Hepatocyte (in vitro differentiated cells): ENCODE data around the gene CDH22.

Experiments used
- CTCF ChIP-seq: fragments of 200-600 bp; sonication (generic); IDR thresholded peaks from 2 replicates; pipeline ENCODE4 v1.5.1; 2016; ENCODE audit warnings: antibody characterized with exemption, mild to moderate bottlenecking; ENCODE audit not compliant: poor library complexity
- EZH2 ChIP-seq: fragments of 200-600 bp; sonication (generic); IDR thresholded peaks from 2 replicates; pipeline ENCODE4 v1.6.1; 2016; ENCODE audit warnings: antibody characterized with exemption, mild to moderate bottlenecking, borderline replicate concordance
- EZH2phosphoT487 ChIP-seq: fragments of 200-600 bp; sonication (generic); IDR thresholded peaks from one replicate; pipeline ENCODE4 v1.6.1; 2018; ENCODE audit warnings: antibody characterized with exemption, mild to moderate bottlenecking, low read depth, moderate library complexity; ENCODE audit not compliant: unreplicated experiment, severe bottlenecking

- no peak for TF ChIP-seq CTCF
- TF ChIP-seq EZH2: no peak
- no peak for TF ChIP-seq EZH2phosphoT487
These were observed 93.3 kb downstream of the CDH22 start for GRCh38 chr20:46214824-46215488.
